Measurements from ENCODE around the gene PDE11A.

The PDE11A gene

GRCh38 chr2:177617849-177618248, 454.7 kb downstream of the PDE11A start:
- no peak for ATAC-seq
- TF ChIP-seq PPARA (CRISPR knock-in tag; IDR thresholded peaks at IDR 0.05; ENCODE audit: borderline replicate concordance) = no peak

DNA sequence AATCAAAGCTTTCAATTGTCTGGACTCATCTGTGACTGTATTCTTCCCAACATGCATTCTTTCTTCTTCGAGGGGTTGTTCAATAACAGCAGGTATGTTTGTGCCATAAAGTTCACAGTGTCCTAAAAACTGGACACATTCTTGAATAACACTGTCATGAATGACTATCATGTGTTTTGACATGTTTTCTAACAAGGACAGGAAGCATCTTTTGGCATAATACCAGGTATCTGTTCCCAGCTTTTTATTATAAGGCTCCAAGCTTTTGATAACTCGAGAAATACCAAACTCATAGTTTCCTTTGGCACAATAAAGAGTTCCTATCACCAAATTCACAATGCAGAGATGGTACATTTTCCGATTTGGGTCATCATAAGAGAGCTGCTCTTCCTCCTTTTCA, 455.8 kb downstream of the PDE11A start:
- TF ChIP-seq PATZ1 (CRISPR knock-in tag; IDR thresholded peaks at IDR 0.05; ENCODE audit: borderline replicate concordance) (no peak), PPARA (CRISPR knock-in tag; IDR thresholded peaks at IDR 0.05; ENCODE audit: borderline replicate concordance) (no peak)
- no peak for ATAC-seq

- ATAC-seq = no peak
- TF ChIP-seq CSDC2 (CRISPR knock-in tag; IDR thresholded peaks at IDR 0.05) (no peak), CSRNP3 (CRISPR knock-in tag; IDR thresholded peaks at IDR 0.05) (no peak), PPARA (CRISPR knock-in tag; IDR thresholded peaks at IDR 0.05; ENCODE audit: borderline replicate concordance) (no peak), ZFP3 (CRISPR knock-in tag; IDR thresholded peaks at IDR 0.05) (no peak), ZNF565 (CRISPR knock-in tag; conservative IDR thresholded peaks at IDR 0.05; ENCODE audit: low read depth) (no peak), ISL1 (CRISPR knock-in tag; IDR thresholded peaks at IDR 0.05) (no peak), ARNTL (CRISPR knock-in tag; IDR thresholded peaks at IDR 0.05; ENCODE audit: borderline replicate concordance, low read depth) (no peak), GLIS3 (CRISPR knock-in tag; IDR thresholded peaks at IDR 0.05) (no peak), ZFP30 (CRISPR knock-in tag; IDR thresholded peaks at IDR 0.05) (no peak), BACH2 (CRISPR knock-in tag; IDR thresholded peaks at IDR 0.05; ENCODE audit: borderline replicate concordance) (no peak), ZNF70 (CRISPR knock-in tag; IDR thresholded peaks at IDR 0.05) (no peak), RARB (CRISPR knock-in tag; IDR thresholded peaks at IDR 0.05) (no peak), PATZ1 (CRISPR knock-in tag; IDR thresholded peaks at IDR 0.05; ENCODE audit: borderline replicate concordance) (no peak)
- TF ChIP-seq, protein P1, sequence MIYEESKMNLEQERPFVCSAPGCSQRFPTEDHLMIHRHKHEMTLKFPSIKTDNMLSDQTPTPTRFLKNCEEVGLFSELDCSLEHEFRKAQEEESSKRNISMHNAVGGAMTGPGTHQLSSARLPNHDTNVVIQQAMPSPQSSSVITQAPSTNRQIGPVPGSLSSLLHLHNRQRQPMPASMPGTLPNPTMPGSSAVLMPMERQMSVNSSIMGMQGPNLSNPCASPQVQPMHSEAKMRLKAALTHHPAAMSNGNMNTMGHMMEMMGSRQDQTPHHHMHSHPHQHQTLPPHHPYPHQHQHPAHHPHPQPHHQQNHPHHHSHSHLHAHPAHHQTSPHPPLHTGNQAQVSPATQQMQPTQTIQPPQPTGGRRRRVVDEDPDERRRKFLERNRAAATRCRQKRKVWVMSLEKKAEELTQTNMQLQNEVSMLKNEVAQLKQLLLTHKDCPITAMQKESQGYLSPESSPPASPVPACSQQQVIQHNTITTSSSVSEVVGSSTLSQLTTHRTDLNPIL (CRISPR knock-in tag; IDR thresholded peaks at IDR 0.05; ENCODE audit: low read depth) = no peak
Measured at GRCh38 chr2:177616066-177616465, 456.5 kb downstream of the PDE11A start.

GRCh38 chr2:177612659-177613058, 459.9 kb downstream of the PDE11A start:
- no peak for ATAC-seq
- TF ChIP-seq CSRNP3 (CRISPR knock-in tag; IDR thresholded peaks at IDR 0.05) (no peak), ARNTL (CRISPR knock-in tag; IDR thresholded peaks at IDR 0.05; ENCODE audit: borderline replicate concordance, low read depth) (no peak)

DNA sequence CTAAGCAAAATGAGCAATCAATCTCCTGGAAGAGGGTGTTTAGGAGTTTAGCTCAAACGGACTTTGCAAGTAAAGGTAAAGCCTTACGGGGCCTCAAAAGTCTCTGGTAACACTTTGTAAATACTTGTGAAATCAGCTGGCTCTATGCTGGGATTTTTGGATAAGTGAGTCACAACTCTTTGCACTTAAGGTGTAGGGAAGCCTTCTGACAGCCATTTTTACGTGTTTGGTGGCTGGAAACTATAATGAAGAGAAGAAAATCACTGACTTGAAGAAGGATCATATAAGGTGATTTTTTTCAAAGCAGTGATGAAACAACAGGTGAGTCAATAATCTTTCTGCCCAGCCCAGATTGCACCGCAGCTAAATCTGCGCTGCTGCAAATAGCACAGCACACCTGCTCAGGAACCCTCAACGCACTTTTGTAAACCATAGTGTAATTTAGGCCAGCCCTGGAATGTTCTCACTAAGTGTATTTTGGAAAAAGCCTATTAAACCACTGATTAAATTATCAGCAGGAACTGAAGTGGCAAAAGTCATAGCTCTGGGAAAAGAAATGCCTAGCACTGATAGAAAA, 461.2 kb downstream of the PDE11A start:
- ATAC-seq = no peak
- no peak for TF ChIP-seq ZNF70 (CRISPR knock-in tag; IDR thresholded peaks at IDR 0.05)
- TF ChIP-seq ARNTL (CRISPR knock-in tag; IDR thresholded peaks at IDR 0.05; ENCODE audit: borderline replicate concordance, low read depth) = no peak

- TF ChIP-seq TOX (CRISPR knock-in tag; IDR thresholded peaks at IDR 0.05; ENCODE audit: borderline replicate concordance) = no peak
- TF ChIP-seq SNAI2 (CRISPR knock-in tag; IDR thresholded peaks at IDR 0.05) = no peak
- no peak for ATAC-seq
Measured at GRCh38 chr2:177610813-177611212, 461.8 kb downstream of the PDE11A start.
